ENCODE measurements around the gene RABGEF1. TPM values are rescaled to one million over a fixed set of nuclear protein-coding genes. Genes with fewer than 3 reads are reported as not detected.

Gene RABGEF1
- total RNA-seq, 1 experiment from 2014 or later = 27.3 TPM

GRCh38 chr7:66837661-66838060 is 97.1 kb downstream of the RABGEF1 start:
- no peaks in the 10 kb centered on the region for H3K4me1 ChIP-seq (ENCODE audit: control insufficient read depth, insufficient read depth, low read length)
- in situ Hi-C loops (cut with HindIII; ENCODE audit: low pct_unique_long_range_greater_than_20kb, low sequenced_read_pairs) (no loop called here), intact Hi-C loops (cut with micrococcal nuclease; ENCODE audit: unreplicated experiment) (no loop called here)
- ChIA-PET POLR2A (no interaction called here), CTCF (no interaction called here)
- BruUV-seq (replicated peaks) = no TSS peak
- TF ChIP-seq SIN3A (IDR thresholded peaks at IDR 0.05; ENCODE audit: borderline replicate concordance, insufficient read depth, low read depth, low read length) (no peak), TCF7L2 (IDR thresholded peaks at IDR 0.05; ENCODE audit: low read depth, low read length) (no peak)
- DNase-seq (ENCODE audit: low read depth, low spot score) (no peak), ATAC-seq (no peak)
- H3K27me3 ChIP-seq (ENCODE audit: control insufficient read depth, insufficient read depth, low read length) = no peaks in the 10 kb centered on the region
- no peak overlapping the region for H3K27ac ChIP-seq (ENCODE audit: low read length)
- H3K4me3 ChIP-seq (ENCODE audit: low read depth in 2 of 2, low read length in 2 of 2) = no peak overlapping the region
- no peaks in the 10 kb centered on the region for H3K36me3 ChIP-seq (ENCODE audit: control insufficient read depth, insufficient read depth, low read length)
- no peaks in the 10 kb centered on the region for H3K9me3 ChIP-seq (ENCODE audit: control insufficient read depth, insufficient read depth, low read depth, low read length)

GRCh38 chr7:66839814-66840213 is 99.3 kb downstream of the RABGEF1 start:
- ChIA-PET CTCF (no interaction called here), POLR2A (no interaction called here)
- no peak overlapping the region for H3K4me3 ChIP-seq (ENCODE audit: low read depth in 2 of 2, low read length in 2 of 2)
- no peak overlapping the region for H3K27ac ChIP-seq (ENCODE audit: low read length)
- no TSS peak for BruUV-seq (replicated peaks)
- TF ChIP-seq POLR2AphosphoS5 (IDR thresholded peaks at IDR 0.05; ENCODE audit: low read depth, low read length) (no peak), SIN3A (IDR thresholded peaks at IDR 0.05; ENCODE audit: borderline replicate concordance, insufficient read depth, low read depth, low read length) (no peak), TCF7L2 (IDR thresholded peaks at IDR 0.05; ENCODE audit: low read depth, low read length) (no peak), REST (IDR thresholded peaks at IDR 0.05; ENCODE audit: insufficient read depth in 1 of 2, low read depth in 2 of 2, low read length in 1 of 2) (no peak)
- TF ChIP-seq, protein P1, sequence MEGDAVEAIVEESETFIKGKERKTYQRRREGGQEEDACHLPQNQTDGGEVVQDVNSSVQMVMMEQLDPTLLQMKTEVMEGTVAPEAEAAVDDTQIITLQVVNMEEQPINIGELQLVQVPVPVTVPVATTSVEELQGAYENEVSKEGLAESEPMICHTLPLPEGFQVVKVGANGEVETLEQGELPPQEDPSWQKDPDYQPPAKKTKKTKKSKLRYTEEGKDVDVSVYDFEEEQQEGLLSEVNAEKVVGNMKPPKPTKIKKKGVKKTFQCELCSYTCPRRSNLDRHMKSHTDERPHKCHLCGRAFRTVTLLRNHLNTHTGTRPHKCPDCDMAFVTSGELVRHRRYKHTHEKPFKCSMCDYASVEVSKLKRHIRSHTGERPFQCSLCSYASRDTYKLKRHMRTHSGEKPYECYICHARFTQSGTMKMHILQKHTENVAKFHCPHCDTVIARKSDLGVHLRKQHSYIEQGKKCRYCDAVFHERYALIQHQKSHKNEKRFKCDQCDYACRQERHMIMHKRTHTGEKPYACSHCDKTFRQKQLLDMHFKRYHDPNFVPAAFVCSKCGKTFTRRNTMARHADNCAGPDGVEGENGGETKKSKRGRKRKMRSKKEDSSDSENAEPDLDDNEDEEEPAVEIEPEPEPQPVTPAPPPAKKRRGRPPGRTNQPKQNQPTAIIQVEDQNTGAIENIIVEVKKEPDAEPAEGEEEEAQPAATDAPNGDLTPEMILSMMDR (IDR thresholded peaks at IDR 0.05) = no peak
- H3K9me3 ChIP-seq (ENCODE audit: control insufficient read depth, insufficient read depth, low read depth, low read length) = no peaks in the 10 kb centered on the region
- H3K27me3 ChIP-seq (ENCODE audit: control insufficient read depth, insufficient read depth, low read length) = no peaks in the 10 kb centered on the region
- no peak for ATAC-seq
- no peak for DNase-seq (ENCODE audit: low read depth, low spot score)
- H3K4me1 ChIP-seq (ENCODE audit: control insufficient read depth, insufficient read depth, low read length) = no peaks in the 10 kb centered on the region
- intact Hi-C loops (cut with micrococcal nuclease; ENCODE audit: unreplicated experiment) = no loop called here
- no peaks in the 10 kb centered on the region for H3K36me3 ChIP-seq (ENCODE audit: control insufficient read depth, insufficient read depth, low read length)
- in situ Hi-C loops (cut with HindIII; ENCODE audit: low pct_unique_long_range_greater_than_20kb, low sequenced_read_pairs) = no loop called here

GRCh38 chr7:66840316-66840715 is 99.8 kb downstream of the RABGEF1 start:
- Histone ChIP-seq H3K4me1 (ENCODE audit: control insufficient read depth, insufficient read depth, low read length) (peaks cover under 1% of the 10 kb centered on the region; the same call in 1 of the 2 replicates), H3K27me3 (ENCODE audit: control insufficient read depth, insufficient read depth, low read length) (no peaks in the 10 kb centered on the region), H3K36me3 (ENCODE audit: control insufficient read depth, insufficient read depth, low read length) (no peaks in the 10 kb centered on the region), H3K27ac (ENCODE audit: low read length) (no peak overlapping the region), H3K9me3 (ENCODE audit: control insufficient read depth, insufficient read depth, low read depth, low read length) (no peaks in the 10 kb centered on the region), H3K4me3 (ENCODE audit: low read depth in 2 of 2, low read length in 2 of 2) (no peak overlapping the region)
- intact Hi-C loops (cut with micrococcal nuclease; ENCODE audit: unreplicated experiment) = no loop called here
- TF ChIP-seq REST (IDR thresholded peaks at IDR 0.05; ENCODE audit: insufficient read depth in 1 of 2, low read depth in 2 of 2, low read length in 1 of 2) (no peak), POLR2AphosphoS5 (IDR thresholded peaks at IDR 0.05; ENCODE audit: low read depth, low read length) (no peak), TCF7L2 (IDR thresholded peaks at IDR 0.05; ENCODE audit: low read depth, low read length) (no peak), SIN3A (IDR thresholded peaks at IDR 0.05; ENCODE audit: borderline replicate concordance, insufficient read depth, low read depth, low read length) (no peak)
- TF ChIP-seq, protein P1 (IDR thresholded peaks at IDR 0.05) = no peak
- ChIA-PET CTCF (no interaction called here), POLR2A (no interaction called here)
- ATAC-seq (no peak), DNase-seq (ENCODE audit: low read depth, low spot score) (no peak)
- in situ Hi-C loops (cut with HindIII; ENCODE audit: low pct_unique_long_range_greater_than_20kb, low sequenced_read_pairs) = no loop called here
- BruUV-seq (replicated peaks) = no TSS peak

Measured in Panc1 (cell line).